ENCODE measurements around the gene RASA3. TPM values are rescaled to one million over a fixed set of nuclear protein-coding genes. Genes with fewer than 3 reads are reported as not detected.

RASA3 gene
- total and polyA plus RNA-seq, 2 of the 8 experiments (the other 6 are each of a cell fraction or from before 2014, with no cell fraction given), result 7.5 to 21.9 TPM

- H3K9me3 ChIP-seq (ENCODE audit: insufficient read depth in 2 of 2, low read depth in 1 of 2, low read length in 1 of 2), result no peaks in the 10 kb centered on the region; a peak in 1 of 4 replicates
- H3K14ac ChIP-seq (ENCODE audit: insufficient read length), result no peak overlapping the region
- no peak overlapping the region for H2BK120ac ChIP-seq (replicated peaks; ENCODE audit: low read depth, low read length)
- WGBS, 2 experiments (ENCODE audit: extremely low coverage in 1 of 2, insufficient coverage in 1 of 2, insufficient read length in 1 of 2, insufficient replicate concordance in 2 of 2, low coverage in 1 of 2, low lambda C conversion rate in 2 of 2, missing lambda C conversion rate in 1 of 2), result 96% methylated on average over 9 of the region's 9 CpGs; no CpG with 5 or more reads in 1 of the 2 experiments
- CTCF ChIA-PET (ENCODE audit: partially characterized antibody), result interaction anchor here (0.8 to 1.2 kb wide), 3 partner anchors 9 to 15 kb away, joined by 3 to 4 read pairs (median 3); no protein-coding TSS in a partner anchor
- no peak overlapping the region for H2BK5ac ChIP-seq (ENCODE audit: low read depth, low read length)
- no peaks in the 10 kb centered on the region; the same call in 1 of the 2 replicates for H3K23me2 ChIP-seq (ENCODE audit: low read depth, low read length)
- no peak overlapping the region for H2BK20ac ChIP-seq (ENCODE audit: low read length)
- no peak overlapping the region for H2BK15ac ChIP-seq (ENCODE audit: low read length)
- H3K18ac ChIP-seq (ENCODE audit: extremely low read depth, low read length), result no peak overlapping the region
- no peak overlapping the region for H2AFZ ChIP-seq (ENCODE audit: low read length)
- H3K4me3 ChIP-seq (ENCODE audit: extremely low read depth in 1 of 4, insufficient read depth in 2 of 4, low read depth in 3 of 4, low read length in 4 of 4), result no peak overlapping the region
- H3K79me2 ChIP-seq (ENCODE audit: control insufficient read depth in 1 of 2, insufficient read depth in 2 of 2, low read length in 2 of 2), result no peaks in the 10 kb centered on the region
- H4K91ac ChIP-seq (replicated peaks; ENCODE audit: insufficient read length, low read length), result no peak overlapping the region
- H3K4me2 ChIP-seq (ENCODE audit: insufficient read depth in 1 of 2, low read depth in 2 of 2, low read length in 2 of 2), result no peak overlapping the region
- no peaks in the 10 kb centered on the region for H3K36me3 ChIP-seq (ENCODE audit: control insufficient read depth in 2 of 4, insufficient read depth in 4 of 4, low read length in 3 of 4)
- H2BK12ac ChIP-seq (ENCODE audit: low read depth, low read length), result no peak overlapping the region
- no peak overlapping the region for H3K56ac ChIP-seq (replicated peaks; ENCODE audit: insufficient read length, low read depth, low read length)
- H3K23ac ChIP-seq (ENCODE audit: insufficient read length), result no peak overlapping the region
- no peak overlapping the region for H3K4ac ChIP-seq (replicated peaks; ENCODE audit: insufficient read length, low read depth, low read length)
- DNase-seq (ENCODE audit: low read depth in 1 of 2, low spot score in 2 of 2) (no peak), FAIRE-seq (no peak)
- H4K5ac ChIP-seq (ENCODE audit: insufficient read length, low read depth, low read length), result no peak overlapping the region
- POLR2A ChIA-PET (ENCODE audit: partially characterized antibody), result interaction anchor here (0.6 kb wide), 1 partner anchor 10 kb away, joined by 3 read pairs; no protein-coding TSS in a partner anchor
- H3K27ac ChIP-seq (ENCODE audit: low read depth, low read length), result no peak overlapping the region
- H3K4me1 ChIP-seq (replicated peaks in 1 of 4; ENCODE audit: control insufficient read depth in 3 of 4, insufficient read depth in 4 of 4, low read length in 3 of 4), result peaks cover 4 to 19% (median 15%) of the 10 kb centered on the region in 4 experiments
- no peak overlapping the region for H2AK5ac ChIP-seq (ENCODE audit: low read depth, low read length)
- H4K20me1 ChIP-seq (replicated peaks in 1 of 2; ENCODE audit: control insufficient read depth in 1 of 2, insufficient read depth in 2 of 2, low read length in 2 of 2), result no peaks in the 10 kb centered on the region
- peaks cover 2% of the 10 kb centered on the region; the same call in 1 of the 2 replicates for H3K79me1 ChIP-seq (ENCODE audit: low read depth, low read length)
- H3K27me3 ChIP-seq (replicated peaks in 1 of 4; ENCODE audit: control insufficient read depth in 3 of 4, extremely low read depth in 1 of 4, insufficient read depth in 3 of 4, low read length in 3 of 4), result no peaks in the 10 kb centered on the region
- H3K9ac ChIP-seq (replicated peaks in 1 of 4; ENCODE audit: extremely low read depth in 1 of 4, low read depth in 3 of 4, low read length in 3 of 4), result no peak overlapping the region
- no peak overlapping the region for H4K8ac ChIP-seq (ENCODE audit: extremely low read depth, insufficient read depth, low read length)
- TF ChIP-seq TAF1 (IDR thresholded peaks at IDR 0.05; ENCODE audit: low read depth, low read length) (no peak), NRF1 (IDR thresholded peaks at IDR 0.05; ENCODE audit: low read depth, low read length) (no peak), YY1 (IDR thresholded peaks at IDR 0.05; ENCODE audit: low read depth, low read length) (no peak), SIRT6 (IDR thresholded peaks at IDR 0.05; ENCODE audit: low read length) (no peak), CREB1 (IDR thresholded peaks at IDR 0.05) (no peak), SRF (IDR thresholded peaks at IDR 0.05; ENCODE audit: low read depth, low read length) (no peak), CHD2 (IDR thresholded peaks at IDR 0.05; ENCODE audit: low read length) (no peak), KDM5A (IDR thresholded peaks at IDR 0.05; ENCODE audit: low read length) (no peak), CHD1 (IDR thresholded peaks at IDR 0.05; ENCODE audit: low read depth, low read length) (no peak), ZNF274 (IDR thresholded peaks at IDR 0.05; ENCODE audit: borderline replicate concordance, extremely low read depth, low read length) (no peak), SP4 (IDR thresholded peaks at IDR 0.05; ENCODE audit: low read length) (no peak), POU5F1 (IDR thresholded peaks at IDR 0.05; ENCODE audit: low read depth, low read length) (no peak)
- TF ChIP-seq, protein P1, sequence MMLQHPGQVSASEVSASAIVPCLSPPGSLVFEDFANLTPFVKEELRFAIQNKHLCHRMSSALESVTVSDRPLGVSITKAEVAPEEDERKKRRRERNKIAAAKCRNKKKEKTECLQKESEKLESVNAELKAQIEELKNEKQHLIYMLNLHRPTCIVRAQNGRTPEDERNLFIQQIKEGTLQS (IDR thresholded peaks at IDR 0.05; ENCODE audit: insufficient read depth, low read depth, low read length), result no peak
- TF ChIP-seq, protein P2, sequence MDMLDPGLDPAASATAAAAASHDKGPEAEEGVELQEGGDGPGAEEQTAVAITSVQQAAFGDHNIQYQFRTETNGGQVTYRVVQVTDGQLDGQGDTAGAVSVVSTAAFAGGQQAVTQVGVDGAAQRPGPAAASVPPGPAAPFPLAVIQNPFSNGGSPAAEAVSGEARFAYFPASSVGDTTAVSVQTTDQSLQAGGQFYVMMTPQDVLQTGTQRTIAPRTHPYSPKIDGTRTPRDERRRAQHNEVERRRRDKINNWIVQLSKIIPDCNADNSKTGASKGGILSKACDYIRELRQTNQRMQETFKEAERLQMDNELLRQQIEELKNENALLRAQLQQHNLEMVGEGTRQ (IDR thresholded peaks at IDR 0.05; ENCODE audit: low read length), result no peak
Measured at GRCh38 chr13:114067381-114067885, 65.0 kb downstream of the RASA3 start.
